ENCODE results near the gene HNRNPUL1.

The HNRNPUL1 gene

DNA sequence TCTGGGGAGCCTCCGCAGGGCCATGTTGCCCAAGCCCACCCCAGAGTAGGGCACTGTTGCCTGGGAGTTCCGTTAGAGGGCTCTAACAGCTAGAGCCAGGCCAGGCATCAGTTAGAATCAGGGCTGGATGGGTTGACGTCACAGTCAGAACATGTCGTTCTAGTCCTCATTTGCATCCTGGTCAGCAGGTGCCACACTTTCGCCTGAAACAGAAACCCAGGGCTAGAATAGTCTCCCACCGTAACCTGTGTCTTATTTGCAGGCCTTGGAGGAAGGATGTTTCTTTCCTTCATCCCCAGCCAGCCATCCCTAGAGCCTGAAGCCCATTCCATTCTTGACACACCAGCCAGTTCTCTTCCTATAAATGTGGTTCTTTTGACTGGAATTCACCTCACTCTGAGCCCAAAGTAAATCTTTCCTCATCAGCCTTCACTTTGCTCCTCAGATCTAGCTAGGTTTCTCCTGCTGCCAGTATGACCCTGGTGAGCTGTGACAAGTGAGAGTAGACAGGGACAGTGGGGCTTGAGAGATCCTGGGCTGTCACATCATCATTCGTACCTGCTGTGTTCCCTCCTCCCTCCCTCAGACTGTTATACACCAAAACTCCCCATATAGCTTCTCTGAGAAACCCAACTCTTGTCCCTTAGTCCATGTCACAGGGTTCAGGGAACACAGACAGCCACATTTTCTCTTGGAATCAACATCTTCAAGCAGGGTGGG, 33.6 kb downstream of the HNRNPUL1 start:
- TF ChIP-seq, protein P1, sequence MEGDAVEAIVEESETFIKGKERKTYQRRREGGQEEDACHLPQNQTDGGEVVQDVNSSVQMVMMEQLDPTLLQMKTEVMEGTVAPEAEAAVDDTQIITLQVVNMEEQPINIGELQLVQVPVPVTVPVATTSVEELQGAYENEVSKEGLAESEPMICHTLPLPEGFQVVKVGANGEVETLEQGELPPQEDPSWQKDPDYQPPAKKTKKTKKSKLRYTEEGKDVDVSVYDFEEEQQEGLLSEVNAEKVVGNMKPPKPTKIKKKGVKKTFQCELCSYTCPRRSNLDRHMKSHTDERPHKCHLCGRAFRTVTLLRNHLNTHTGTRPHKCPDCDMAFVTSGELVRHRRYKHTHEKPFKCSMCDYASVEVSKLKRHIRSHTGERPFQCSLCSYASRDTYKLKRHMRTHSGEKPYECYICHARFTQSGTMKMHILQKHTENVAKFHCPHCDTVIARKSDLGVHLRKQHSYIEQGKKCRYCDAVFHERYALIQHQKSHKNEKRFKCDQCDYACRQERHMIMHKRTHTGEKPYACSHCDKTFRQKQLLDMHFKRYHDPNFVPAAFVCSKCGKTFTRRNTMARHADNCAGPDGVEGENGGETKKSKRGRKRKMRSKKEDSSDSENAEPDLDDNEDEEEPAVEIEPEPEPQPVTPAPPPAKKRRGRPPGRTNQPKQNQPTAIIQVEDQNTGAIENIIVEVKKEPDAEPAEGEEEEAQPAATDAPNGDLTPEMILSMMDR (conservative IDR thresholded peaks at IDR 0.05; ENCODE audit: low read depth, low read length): no peak
- DNase-seq (ENCODE audit: low read depth): no peak
- H3K4me3 ChIP-seq (ENCODE audit: low read depth, low read length): no peak overlapping the region

DNA sequence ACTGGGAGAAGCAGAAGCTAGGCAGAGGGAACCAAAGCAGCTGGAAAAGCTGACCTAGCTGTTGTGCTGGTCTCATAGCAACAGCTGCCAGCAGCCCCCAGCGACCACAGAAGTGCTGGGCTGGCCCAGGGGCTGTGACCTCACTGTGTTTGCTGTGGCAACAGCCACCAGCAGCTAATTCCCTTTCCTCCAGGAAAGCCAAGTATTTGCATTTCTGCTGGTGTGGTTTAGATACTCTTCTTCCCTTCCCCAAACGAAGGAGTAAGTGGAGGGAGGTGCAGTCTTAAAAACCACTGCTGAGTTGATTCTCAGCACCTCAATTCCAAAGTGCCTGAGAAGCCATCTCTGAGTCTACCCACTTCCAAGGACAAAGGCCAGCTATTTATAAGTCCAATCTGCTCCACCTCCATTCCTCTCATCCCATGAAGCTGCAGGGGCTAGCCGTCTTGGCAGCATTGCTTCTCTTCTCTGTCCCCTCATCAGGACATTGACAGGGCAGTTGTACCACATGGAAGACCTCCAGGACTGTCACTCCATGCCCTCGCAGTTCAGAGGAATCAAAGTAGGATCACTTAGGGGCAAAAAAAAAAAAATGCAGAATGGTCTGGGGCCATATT, 34.3 kb downstream of the HNRNPUL1 start:
- H3K4me3 ChIP-seq (ENCODE audit: low read depth, low read length): no peak overlapping the region
- peak; percentile 91 for DNase-seq (ENCODE audit: low read depth)
- TF ChIP-seq, protein P1 (conservative IDR thresholded peaks at IDR 0.05; ENCODE audit: low read depth, low read length): no peak

GRCh38 chr19:41299046-41299754, 35.0 kb downstream of the HNRNPUL1 start:
- no peak overlapping the region for H3K4me3 ChIP-seq (ENCODE audit: low read depth, low read length)
- TF ChIP-seq, protein P1 (conservative IDR thresholded peaks at IDR 0.05; ENCODE audit: low read depth, low read length): no peak
- DNase-seq (ENCODE audit: low read depth): no peak

- H3K4me3 ChIP-seq (ENCODE audit: low read depth, low read length): no peak overlapping the region
- peak; percentile 94 for DNase-seq (ENCODE audit: low read depth)
- TF ChIP-seq, protein P1 (conservative IDR thresholded peaks at IDR 0.05; ENCODE audit: low read depth, low read length): no peak
These were observed 35.5 kb downstream of the HNRNPUL1 start for GRCh38 chr19:41299755-41300089.

DNA sequence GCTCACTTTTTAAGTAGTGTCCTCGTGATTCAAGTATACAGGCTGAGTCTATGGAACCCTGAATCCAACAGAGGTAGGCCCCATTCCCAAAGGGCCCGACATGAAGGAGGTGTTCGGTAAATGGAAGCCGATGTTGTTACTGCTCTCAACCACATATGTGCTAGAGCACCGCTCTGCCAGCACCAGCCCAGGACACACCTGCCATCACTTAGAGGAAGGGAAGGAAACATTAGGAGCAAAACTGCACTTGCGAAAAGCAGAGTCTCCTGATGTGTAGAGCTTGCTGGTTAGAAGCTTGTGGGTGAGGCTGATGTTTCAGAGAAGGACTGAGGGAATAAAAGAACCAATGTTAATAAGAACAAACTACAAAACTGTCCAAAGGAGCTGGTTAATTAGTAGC, 36.4 kb downstream of the HNRNPUL1 start:
- no peak for DNase-seq (ENCODE audit: low read depth)
- H3K4me3 ChIP-seq (ENCODE audit: low read depth, low read length): no peak overlapping the region
- TF ChIP-seq, protein P1 (conservative IDR thresholded peaks at IDR 0.05; ENCODE audit: low read depth, low read length): no peak

GRCh38 chr19:41302624-41303351, 38.6 kb downstream of the HNRNPUL1 start:
- DNase-seq (ENCODE audit: low read depth): no peak
- TF ChIP-seq, protein P1 (conservative IDR thresholded peaks at IDR 0.05; ENCODE audit: low read depth, low read length): no peak
- H3K4me3 ChIP-seq (ENCODE audit: low read depth, low read length): no peak overlapping the region
